Retina (tissue), 1 donor: Measurements from ENCODE around the gene KANK4.
"Not testable (repeated sequence)": the region's sequence is repeated elsewhere in the genome, so short reads cannot be mapped to it uniquely, and the experiment has no call there.

Experiments
- DNase-seq: peaks from one replicate; pipeline ENCODE4 v3.0.0-alpha.2; 2016

The KANK4 gene

DNA sequence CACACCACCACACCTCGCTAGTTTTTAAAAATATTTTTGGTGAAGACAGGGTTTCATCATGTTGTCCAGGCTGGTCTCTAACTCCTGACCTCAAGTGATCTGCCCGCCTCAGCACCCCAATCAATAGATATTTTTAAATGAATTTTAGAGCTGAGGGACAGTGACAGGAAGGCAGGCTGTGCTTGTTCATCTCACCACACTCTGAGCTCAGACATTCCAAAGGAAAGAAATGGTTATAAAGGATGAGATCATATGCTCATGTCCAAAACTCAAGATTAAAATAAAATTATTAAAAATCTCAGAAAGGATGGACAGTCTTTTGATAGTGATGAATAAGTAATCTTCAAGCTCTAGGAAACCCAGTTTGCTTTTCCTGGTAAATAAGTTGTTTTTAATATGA lies 83.7 kb downstream of the KANK4 start:
- no peak for DNase-seq

DNA sequence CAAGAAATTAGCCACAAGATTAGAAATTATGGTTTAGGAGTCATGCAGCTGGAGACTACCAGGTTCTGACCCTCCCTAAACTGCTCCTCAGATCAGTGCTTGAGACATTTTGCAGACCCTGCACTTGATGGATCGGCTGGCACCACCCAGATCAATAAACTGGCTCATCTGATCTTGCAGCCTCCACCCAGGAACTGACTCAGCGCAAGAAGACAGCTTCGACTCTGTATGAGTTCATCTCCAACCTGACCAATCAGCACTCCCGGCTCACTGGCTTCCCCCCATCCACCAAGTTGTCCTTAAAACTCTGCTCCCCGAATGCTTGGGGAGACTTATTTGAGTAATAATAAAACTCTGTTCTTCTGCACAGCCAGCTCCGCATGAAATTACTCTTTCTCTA lies 84.5 kb downstream of the KANK4 start:
- no peak for DNase-seq

DNA sequence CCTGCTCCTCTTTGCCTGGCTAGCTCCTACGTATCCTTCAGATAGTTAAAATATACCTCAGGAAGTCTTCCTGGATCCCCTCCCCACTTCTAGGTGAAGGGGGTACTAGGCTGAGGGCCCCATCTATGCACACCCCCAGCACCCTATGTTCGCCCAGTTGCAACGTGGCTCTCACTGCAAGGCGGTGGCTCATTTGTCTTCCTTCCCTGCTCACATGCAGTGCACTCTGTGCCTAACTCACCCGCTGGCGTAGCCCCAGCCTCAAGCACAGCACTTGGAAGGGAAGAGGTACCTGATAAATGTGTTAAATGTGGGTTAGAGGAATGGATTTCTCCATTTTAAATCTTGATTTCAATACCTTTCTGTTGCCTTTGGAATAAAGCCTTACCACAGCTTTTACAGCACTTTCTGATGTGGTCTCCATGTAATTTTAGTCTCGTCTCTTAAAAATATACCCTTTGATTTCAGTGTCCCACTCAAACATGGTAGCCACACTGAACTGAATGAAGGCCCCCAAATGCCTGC lies 85.2 kb downstream of the KANK4 start:
- no peak for DNase-seq

DNA sequence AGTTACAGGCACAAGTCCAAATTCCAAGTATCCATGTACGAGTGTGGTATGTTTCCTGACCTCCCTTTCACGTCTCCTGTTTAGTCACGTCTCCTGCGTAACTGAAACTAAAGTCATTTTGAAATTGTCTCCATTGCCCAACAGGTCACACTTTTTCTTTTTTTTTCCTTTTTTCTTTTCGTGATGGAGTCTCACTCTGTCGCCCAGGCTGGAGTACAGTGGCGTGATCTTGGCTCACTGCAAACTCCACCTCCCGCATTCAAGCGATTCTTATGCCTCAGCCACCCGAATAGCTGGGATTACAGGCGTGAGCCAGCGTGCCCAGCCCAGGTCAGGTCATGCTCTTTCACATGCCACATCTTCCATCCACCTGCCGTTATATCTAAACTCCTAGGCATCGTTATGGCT lies 86.4 kb downstream of the KANK4 start:
- DNase-seq: no peak

DNA sequence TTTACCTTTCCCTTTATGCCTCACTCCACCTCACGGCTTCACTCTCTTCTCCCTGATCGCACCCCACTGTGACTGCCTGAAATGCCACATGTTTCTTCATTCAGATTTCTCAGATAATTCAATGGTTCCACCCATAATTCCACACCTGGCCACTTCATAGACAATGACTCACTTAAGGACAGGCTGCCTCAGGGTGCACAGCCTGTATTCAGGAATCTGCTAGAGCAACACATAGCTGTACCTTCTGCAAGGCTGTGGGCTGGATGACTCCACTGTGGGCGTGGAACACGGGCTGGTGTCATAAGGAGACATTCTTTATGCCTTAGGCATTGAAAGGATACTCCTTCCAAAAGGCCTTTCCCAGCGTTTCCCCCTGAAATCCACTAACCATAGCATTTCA lies 88.5 kb downstream of the KANK4 start:
- no peak for DNase-seq

DNA sequence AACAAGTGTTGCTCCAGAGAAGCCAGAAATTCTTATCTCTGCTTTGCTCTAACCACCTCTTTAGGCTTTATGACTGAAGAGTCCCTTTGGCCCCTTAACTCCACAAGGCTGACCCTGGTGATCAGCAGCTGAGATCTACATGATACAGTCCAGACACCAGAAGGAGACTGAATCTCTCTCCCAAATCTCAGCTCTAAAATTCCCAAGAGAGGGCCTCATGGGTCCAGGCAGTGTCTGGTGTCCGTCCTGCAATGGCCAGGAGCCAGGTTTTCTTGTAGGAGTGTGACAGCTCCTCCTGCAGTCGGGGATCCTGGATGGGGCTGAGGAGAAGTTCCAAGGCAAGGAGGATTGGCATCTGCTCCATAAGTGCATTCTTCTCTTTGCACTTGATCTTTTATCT lies 89.3 kb downstream of the KANK4 start:
- no peak for DNase-seq

DNA sequence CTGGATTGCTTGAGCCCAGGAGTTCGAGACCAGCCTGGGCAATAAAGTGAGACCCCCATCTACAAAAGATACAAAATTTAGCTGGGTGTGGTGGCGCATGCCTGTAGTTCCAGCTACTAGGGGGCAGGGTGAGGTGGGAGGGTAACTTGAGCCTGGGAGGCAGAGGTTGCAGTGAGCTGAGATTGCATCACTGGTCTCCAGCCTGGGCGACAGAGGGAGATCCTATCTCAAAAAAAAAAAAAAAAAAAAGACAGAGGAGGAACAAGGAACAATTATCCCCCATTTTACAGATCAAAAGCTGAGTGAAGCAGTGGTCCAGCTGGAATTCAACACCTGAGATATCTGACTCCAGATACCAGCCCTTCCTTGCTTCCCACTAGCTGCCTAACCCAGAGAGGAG lies 89.8 kb downstream of the KANK4 start:
- DNase-seq: no peak

DNA sequence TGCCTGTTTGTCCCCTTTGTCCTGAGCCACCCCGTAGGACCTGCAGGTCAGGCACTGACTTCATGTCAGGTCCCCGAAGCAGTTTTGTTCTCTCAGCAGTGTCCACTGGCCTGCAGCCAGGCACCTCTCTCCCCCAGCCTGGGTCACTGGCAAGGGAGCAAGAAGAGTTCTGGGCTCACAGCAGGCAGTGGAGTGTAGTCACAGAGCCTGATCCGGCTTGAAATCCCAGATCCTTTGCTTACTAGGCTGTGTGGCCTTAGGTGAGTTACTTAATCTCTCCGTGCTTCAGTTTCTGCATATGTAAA lies 90.4 kb downstream of the KANK4 start:
- DNase-seq: no peak

DNA sequence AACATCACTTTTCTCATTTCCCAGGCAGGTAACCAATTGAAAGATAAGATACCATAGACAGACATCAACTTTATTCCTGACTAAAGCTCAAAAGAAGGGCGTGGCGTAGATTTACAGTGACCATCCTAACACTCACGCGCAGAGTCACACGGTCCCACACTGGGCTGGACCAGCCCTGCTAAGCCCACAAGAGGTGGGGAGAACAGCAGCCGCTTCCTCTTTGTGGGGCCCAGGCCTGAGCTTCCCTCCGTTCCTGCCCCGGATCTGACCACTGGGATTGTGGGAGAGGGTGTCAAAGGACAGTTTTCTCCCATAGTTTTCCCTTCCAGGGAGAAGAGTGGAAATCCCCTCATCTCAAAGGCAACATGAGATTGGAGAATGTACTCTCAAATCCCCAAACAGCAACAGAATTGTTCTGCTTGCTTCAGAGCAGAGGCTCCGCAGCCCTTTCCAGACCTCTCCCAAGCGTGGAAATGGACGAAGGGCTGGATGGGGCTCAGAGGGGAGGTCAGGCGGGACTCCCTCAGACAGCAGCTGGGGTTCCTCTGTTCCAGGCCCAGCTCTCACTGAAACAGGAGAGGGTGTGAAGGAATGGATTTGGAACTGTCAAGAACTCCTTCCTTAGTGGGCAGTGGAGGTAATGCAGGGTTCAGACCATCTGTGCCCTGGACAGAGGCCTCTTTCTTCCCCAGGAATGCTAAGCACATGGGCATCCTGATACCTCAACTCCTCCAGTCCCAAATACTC lies 90.9 kb downstream of the KANK4 start:
- DNase-seq: no peak

DNA sequence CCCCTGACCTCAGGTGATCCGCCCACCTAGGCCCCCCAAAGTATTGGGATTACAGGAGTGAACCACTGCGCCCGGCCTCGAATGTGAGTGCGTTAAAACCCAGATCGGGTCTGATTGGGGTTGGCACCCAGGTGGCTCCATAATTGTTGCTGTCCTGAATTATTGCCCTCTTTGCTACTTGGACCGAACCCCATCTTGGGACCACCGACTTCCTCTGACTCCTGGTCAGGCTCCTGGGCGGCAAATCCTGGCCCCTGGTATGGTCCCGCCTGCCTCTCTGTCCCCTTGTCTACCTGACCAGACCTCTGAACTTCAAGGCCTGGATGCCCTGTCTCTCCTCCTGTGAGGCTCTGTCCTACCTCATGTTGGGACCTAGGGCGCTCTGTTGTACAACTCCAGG lies 91.7 kb downstream of the KANK4 start:
- no peak for DNase-seq

DNA sequence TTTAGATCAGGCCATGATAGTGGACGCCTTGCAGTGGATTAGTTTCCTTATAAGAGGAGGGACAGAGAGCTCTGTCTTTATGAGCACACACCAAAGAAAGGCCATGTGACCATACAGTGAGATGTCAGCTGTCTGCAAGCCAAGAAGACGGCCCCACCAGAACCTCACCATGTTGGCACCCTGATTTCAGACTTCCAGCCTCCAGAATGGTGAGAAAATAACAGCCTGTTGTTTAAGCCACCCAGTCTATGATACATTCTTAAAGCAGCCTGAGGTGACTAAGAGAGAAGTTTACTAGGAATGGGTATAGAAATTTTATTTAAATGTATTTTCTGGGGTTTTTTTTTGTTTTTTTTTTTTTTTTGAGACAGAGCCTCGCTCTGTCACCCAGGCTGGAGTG lies 95.1 kb downstream of the KANK4 start:
- DNase-seq: no peak

DNA sequence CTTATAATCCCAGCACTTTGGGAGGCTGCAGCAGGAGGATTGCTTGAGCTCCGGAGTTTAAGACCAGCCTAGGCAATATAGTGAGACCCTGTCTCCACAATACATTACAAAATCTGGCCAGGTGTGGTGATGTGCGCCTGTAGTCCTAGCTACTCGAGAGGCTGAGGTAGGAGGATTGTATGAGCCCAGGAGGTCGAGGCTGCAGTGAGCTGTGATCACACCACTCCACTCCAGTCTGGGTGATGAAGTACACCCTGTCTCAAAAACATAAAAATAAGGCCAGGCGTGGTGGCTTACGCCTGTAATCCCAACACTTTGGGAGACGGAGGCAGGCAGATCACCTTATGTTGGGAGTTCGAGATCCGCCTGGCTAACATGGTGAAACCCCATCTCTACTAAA lies 96.9 kb downstream of the KANK4 start:
- DNase-seq: no peak

DNA sequence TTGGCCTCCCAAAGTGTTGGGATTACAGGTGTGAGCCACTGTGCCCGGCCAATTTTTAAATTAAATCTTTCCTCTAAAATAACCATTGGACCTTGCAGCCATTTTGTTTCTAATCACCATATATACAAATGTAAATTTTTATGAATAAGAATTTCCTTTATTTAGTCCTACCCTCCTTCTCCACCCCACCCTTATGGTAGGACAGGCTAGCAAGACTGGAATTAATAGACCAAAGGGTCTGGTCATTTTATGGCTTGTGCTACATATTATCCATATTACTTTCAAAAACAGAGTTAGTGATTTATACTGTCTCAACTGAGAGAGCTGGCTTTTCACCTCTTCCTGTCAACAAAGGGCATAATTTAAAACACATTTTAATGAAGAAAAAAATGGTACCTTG lies 98.1 kb downstream of the KANK4 start:
- no peak for DNase-seq

DNA sequence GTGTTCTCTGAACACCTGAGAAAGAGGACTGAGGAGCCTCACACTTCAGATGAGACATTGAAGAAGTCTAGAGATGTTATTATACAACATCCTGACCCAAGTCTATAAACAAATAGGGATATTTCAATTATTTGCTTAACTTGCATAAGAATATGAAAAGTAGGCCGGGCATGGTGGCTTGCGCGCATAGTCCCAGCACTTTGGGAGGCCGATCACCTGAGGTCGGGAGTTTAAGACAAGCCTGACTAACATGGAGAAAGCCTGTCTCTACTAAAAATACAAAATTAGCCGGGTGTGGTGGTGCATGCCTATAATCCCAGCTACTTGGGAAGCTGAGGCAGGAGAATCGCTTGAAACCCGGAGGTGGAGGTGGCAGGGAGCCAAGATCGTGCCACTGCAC lies 98.8 kb downstream of the KANK4 start:
- DNase-seq: not testable (repeated sequence)

DNA sequence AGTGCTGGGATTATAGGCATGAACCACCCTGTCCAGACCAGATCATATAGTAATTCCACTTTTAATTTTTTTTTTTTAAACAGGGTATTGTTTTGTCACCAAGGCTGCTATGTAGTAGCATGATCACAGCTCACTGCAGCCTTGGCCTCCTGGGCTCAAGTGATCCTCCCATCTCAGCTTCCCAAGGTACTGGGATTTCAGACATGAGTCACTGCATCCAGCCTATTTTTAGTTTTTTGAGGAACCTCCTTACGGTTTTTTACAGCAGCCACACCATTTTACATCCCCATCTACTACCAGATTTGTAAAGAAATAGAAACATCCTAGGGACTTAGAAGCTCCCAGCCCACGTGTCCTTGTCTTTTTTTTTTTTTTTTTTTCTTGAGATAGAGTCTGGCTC lies 100.6 kb downstream of the KANK4 start:
- DNase-seq: no peak

DNA sequence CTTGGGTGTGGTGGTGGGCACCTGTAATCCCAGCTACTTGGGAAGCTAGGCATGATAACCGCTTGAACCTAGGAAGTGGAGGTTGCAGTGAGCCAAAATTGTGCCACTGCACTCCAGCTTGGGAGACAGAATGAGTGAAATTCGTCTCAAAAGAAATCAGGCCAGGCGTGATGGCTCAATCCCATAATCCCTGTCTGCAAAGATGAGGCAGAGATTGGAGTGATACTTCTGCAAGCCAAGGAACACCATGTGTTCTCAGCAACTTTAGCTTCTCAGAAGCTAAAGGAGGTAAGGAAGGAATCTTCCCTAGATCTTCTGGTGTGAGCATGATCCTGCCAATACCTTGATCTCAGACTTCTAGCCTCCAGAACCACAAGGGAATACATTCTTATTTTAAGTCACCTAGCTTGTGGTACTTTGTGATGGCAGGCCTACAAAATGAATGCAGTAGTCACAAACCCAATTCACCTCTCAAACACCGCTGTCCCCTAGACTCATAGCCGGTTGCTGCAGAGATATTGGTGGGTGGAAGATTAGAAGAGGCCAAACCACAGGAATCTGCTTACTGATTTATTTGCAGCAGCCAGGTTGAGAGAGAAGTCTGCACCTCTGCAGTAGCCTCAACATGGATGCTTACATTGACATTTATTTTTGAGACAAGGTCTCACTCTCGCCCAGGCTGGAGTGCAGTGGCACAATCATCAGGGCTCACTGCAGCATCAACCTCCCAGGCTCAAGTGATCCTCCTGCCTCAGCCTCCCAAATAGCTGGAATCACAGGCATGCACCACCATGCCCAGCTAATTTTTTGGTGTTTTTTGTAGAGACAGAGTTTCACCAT lies 105.9 kb downstream of the KANK4 start:
- no peak for DNase-seq

DNA sequence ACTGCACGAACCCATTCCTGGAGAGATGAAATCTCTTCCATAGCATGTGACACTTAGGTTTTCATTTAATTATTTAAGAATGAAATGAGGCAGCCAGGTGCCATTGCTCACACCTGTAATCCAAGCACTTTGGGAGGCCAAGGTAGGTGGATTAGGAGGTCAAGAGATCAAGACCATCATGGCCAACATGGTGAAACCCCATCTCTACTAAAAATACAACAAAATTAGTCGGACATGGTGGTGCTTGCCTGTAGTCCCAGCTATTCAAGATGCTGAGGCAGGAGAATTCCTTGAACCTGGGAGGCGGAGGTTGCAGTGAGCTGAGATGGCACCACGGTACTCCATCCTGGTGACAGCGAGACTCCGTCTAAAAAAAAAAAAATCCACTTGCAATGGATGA lies 106.8 kb downstream of the KANK4 start:
- DNase-seq: no peak

DNA sequence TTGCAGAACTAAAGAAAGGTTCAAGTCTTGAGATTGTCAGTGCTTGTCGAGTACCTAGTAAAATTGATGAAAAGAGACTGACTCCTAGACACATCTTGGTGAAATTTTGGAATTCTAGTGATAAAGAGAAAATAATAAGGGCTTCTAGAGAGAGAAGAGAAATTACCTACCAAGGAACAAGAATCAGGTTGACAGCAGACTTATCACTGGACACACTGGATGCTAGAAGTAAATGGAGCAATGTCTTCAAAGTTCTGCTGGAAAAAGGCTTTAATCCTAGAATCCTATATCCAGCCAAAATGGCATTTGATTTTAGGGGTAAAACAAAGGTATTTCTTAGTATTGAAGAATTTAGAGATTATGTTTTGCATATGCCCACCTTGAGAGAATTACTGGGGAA lies 108.3 kb downstream of the KANK4 start:
- no peak for DNase-seq

DNA sequence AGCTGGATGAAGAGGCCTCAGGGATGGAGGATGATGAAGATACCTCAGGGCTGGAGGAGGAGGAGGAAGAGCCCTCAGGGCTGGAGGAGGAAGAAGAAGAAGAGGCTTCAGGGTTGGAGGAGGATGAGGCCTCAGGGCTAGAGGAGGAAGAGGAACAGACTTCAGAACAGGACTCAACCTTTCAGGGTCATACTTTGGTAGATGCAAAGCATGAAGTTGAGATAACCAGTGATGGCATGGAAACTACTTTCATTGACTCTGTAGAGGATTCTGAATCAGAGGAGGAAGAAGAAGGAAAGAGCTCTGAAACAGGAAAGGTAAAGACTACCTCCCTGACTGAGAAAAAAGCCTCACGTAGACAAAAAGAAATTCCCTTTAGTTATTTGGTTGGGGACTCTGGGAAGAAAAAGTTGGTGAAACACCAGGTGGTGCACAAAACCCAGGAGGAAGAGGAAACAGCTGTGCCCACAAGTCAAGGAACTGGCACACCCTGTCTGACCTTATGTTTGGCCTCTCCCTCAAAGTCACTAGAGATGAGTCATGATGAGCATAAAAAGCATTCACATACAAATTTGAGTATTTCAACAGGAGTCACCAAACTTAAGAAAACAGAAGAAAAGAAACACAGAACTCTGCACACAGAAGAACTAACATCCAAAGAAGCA lies 109.2 kb downstream of the KANK4 start:
- no peak for DNase-seq

DNA sequence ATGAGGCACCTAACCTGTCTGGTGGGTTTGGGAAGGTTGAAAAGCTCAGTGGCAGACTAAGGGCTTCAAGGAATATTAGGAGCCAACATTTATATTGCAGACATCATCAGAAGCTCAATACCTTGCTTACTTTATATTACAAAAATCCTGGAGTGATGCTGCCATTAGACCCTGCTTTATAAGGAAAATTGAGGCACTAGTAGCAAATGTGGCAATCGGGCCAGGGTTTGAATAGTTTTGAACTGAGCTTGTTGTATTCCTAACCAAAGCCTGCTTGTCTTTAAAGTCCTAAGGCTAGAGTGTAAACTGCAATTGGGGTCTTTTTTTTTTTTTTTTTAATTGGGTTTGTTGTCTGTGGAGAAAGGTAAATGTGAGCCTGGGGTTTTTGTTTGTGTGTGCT lies 110.3 kb downstream of the KANK4 start:
- no peak for DNase-seq

DNA sequence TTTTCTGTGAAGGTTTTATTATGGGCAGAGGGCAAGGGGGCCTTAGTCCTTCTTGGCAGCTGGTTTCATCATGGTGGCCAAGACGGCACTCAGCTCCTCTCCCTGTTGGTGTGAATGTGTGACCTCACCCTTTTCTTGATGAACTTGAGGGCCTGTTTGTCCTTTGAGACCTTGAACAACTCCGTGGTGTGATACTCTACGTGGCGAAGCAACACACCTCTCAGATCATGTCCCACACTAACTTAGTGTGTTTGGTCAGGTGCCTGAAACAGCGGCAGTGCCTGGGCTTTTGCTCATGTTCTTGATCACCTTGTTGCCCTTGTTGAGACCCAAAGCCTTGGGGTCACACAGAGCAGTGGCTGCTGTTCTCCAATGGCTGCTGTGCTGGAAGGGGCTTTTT lies 111.1 kb downstream of the KANK4 start:
- no peak for DNase-seq

DNA sequence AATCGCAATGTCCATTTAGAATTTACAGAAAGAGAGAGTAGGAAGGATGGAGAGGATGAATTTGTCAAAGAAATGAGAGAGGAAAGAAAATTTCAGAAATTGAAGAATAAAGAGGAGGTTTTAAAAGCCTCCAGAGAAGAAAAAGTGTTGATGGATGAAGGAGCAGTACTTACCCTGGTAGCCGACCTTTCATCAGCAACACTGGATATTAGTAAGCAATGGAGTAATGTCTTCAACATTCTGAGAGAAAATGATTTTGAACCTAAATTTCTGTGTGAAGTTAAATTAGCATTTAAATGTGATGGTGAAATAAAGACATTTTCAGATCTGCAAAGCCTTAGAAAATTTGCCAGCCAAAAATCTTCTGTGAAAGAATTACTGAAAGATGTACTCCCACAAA lies 112.0 kb downstream of the KANK4 start:
- DNase-seq: no peak

DNA sequence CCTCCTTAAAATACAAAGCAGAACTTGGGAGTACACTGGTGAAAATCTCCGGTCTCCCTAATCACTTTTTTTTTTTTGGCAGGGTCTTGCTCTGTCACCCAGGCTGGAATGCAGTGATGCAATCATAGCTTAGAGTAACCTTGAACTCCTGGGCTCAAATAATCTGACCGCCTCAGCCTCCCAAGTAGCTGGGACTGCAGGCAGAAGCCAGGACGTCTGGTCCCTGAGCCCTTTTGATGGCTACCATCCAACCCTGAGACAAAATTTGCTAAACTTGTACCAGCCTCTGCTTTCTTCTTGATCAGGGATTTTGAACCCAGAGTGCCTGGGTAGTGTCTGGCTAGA lies 120.5 kb downstream of the KANK4 start:
- DNase-seq: no peak
